Activated CD4-positive, alpha-beta T cell treated with anti-CD3 and anti-CD28 coated beads, Interleukin-2, amount 10 ng/mL, durations not matched to agents 7 days and 5 days (primary cell): ENCODE results near the gene COG6. TPM values are rescaled to one million over a fixed set of nuclear protein-coding genes. Genes with fewer than 3 reads are reported as not detected.

ENCODE experiments used
- CTCF ChIA-PET: fragments of 350-600 bp; sonication (Branson Sonifier 250); formaldehyde crosslinking; loops from one replicate; lab custom pipeline; 2021; ENCODE audit warnings: antibody characterized with exemption; lab: Charles Lee
- POLR2A ChIA-PET: fragments of 350-600 bp; sonication (Branson Sonifier 250); formaldehyde crosslinking; loops from one replicate; lab custom pipeline; 2021; ENCODE audit warnings: antibody characterized with exemption; lab: Charles Lee
- DNase-seq: peaks from one replicate; pipeline ENCODE4 v3.0.0-alpha.2; 2020
- H3K27ac Mint-ChIP-seq: one replicate; pipeline ENCODE4 v1.8.0; 2021; ENCODE audit warnings: mild to moderate bottlenecking, moderate library complexity, mixed read lengths
- H3K27me3 Mint-ChIP-seq: one replicate; pipeline ENCODE4 v1.8.0; 2021; ENCODE audit warnings: mixed read lengths
- H3K36me3 Mint-ChIP-seq: one replicate; pipeline ENCODE4 v1.8.0; 2021; ENCODE audit warnings: low read depth, mixed read lengths
- H3K4me1 Mint-ChIP-seq: one replicate; pipeline ENCODE4 v1.8.0; 2021; ENCODE audit warnings: mixed read lengths
- H3K4me3 Mint-ChIP-seq: one replicate; pipeline ENCODE4 v1.8.0; 2021; ENCODE audit warnings: mild to moderate bottlenecking, moderate library complexity, mixed read lengths
- H3K9me3 Mint-ChIP-seq: one replicate; pipeline ENCODE4 v1.8.0; 2021; ENCODE audit warnings: mixed read lengths
- total RNA-seq, 2 experiments: library from RNA; stranded (reverse); gene quantifications; one replicate each; pipeline ENCODE4 v1.2.3, GENCODE V29; 2021

The COG6 gene
- total RNA-seq, 2 experiments from 2014 or later, result 26.5 TPM

DNA sequence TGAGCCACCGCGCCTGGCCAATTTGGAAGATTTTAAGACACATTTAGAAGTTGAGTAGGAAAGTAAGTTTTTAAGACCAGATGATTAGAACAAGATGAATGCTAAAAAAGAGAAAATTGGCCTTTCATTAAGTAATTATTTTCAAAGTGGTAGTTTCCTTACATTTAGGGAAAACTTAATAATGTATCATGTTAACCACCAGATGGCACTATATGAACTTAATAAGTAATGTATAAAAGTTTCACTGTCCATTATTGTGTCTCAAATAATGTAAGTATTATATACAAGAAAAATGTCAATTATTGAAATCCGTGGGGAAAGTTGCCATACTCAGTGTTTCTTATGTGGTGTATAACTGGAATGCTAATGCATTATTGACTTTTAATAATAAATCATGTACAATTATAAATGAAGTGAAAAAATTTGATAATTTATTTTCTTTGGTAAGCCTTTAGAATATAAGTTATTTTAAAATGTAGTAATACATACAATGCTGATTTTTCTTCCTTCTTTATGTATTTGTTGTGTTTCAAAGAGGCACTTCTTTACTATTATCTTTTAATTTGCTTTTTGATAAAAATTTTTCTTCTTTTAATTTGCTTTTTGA lies 29.2 kb downstream of the COG6 start:
- Mint-ChIP-seq H3K27ac (no peak overlapping the region), H3K36me3 (peaks cover 20% of the 10 kb centered on the region), H3K4me1 (peaks cover 22% of the 10 kb centered on the region), H3K9me3 (no peaks in the 10 kb centered on the region), H3K4me3 (no peak overlapping the region), H3K27me3 (no peaks in the 10 kb centered on the region)
- ChIA-PET CTCF (interaction anchor here (0.6 kb wide), 1 partner anchor 552 kb away, joined by 5 read pairs; no protein-coding TSS in a partner anchor), POLR2A (no interaction called here)
- no peak for DNase-seq

DNA sequence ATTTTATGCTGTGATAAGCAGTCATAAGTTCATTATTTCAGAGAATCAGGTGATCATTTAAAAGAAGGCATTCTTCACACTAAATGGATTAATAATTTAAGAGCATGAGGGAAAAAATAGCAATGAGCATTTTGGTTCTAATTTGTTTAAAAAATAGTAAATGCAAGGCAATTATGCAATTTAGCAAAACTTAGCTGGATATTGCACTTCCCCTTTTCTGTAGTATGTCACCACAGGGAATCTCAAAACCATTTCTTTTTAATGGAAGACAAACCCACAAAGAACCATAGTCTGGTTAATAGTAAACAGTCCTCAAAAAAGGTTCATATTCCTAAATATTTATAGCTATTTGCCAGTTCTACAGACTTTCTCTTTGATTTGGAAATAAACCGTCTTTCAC lies 30.2 kb downstream of the COG6 start:
- no peak overlapping the region for H3K27ac Mint-ChIP-seq
- no peaks in the 10 kb centered on the region for H3K9me3 Mint-ChIP-seq
- H3K4me3 Mint-ChIP-seq, result no peak overlapping the region
- ChIA-PET POLR2A (no interaction called here), CTCF (no interaction called here)
- peaks cover 22% of the 10 kb centered on the region for H3K4me1 Mint-ChIP-seq
- no peak for DNase-seq
- peaks cover 17% of the 10 kb centered on the region for H3K36me3 Mint-ChIP-seq
- no peaks in the 10 kb centered on the region for H3K27me3 Mint-ChIP-seq

DNA sequence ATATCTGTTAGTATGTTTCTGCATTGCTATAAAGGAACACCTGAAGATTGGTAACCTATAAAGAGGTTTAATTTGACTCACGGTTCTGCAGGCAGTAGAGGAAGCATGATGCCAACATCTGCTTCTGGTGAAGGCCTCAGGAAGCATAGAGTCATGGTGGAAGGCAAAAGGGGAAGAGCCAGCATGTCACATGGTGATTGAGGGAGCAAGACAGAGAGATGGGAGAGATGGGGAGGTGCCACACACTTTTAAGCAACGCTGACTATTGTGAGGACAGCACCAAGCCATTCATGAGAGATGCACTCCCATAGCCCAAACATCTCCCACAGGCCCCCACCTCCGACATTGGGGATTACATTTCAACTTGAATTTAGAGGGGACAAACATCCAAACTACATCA lies 32.8 kb downstream of the COG6 start:
- Mint-ChIP-seq H3K9me3 (no peaks in the 10 kb centered on the region), H3K36me3 (peaks cover 13% of the 10 kb centered on the region), H3K27ac (peak overlapping the region; percentile 65), H3K27me3 (no peaks in the 10 kb centered on the region), H3K4me3 (no peak overlapping the region), H3K4me1 (peaks cover 23% of the 10 kb centered on the region)
- ChIA-PET CTCF (no interaction called here), POLR2A (no interaction called here)
- DNase-seq, result no peak

DNA sequence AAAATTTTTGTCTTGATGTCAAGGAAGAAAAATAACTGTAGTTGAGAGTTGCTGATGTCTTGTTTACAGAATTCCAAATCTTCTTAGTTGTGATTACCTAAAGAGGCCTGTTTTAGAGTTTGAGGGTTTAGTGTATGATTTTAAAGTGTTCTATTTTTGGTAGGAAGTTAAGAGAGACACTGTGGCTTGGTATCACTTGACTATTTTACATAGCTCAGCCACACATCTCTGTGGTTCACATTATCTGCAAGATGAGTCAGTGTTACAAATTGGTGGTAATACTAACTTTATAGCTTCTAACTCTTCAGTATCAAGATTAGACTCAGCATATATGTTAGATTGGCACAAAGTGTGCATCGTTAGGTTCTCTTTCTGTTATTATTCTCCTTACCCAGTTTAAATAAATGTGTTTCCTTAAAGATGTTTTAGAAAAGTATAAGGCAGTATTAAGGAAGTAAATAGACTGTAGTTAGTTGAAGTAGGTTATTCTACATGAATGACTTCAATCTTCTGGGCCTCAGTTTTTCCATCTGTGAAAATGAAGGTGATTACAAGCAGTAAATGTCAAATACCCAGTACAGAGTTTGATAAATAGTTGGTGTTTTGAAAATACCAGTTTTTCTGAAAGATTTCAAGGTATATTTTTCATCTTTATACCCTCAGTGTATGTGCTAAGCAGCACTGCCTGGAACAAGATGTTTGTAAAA lies 33.4 kb downstream of the COG6 start:
- Mint-ChIP-seq H3K4me1 (peaks cover 23% of the 10 kb centered on the region), H3K27ac (peak overlapping the region; percentile 65), H3K36me3 (peaks cover 13% of the 10 kb centered on the region), H3K9me3 (no peaks in the 10 kb centered on the region), H3K27me3 (no peaks in the 10 kb centered on the region), H3K4me3 (no peak overlapping the region)
- POLR2A ChIA-PET, result no interaction called here
- CTCF ChIA-PET, result no interaction called here
- DNase-seq, result no peak

DNA sequence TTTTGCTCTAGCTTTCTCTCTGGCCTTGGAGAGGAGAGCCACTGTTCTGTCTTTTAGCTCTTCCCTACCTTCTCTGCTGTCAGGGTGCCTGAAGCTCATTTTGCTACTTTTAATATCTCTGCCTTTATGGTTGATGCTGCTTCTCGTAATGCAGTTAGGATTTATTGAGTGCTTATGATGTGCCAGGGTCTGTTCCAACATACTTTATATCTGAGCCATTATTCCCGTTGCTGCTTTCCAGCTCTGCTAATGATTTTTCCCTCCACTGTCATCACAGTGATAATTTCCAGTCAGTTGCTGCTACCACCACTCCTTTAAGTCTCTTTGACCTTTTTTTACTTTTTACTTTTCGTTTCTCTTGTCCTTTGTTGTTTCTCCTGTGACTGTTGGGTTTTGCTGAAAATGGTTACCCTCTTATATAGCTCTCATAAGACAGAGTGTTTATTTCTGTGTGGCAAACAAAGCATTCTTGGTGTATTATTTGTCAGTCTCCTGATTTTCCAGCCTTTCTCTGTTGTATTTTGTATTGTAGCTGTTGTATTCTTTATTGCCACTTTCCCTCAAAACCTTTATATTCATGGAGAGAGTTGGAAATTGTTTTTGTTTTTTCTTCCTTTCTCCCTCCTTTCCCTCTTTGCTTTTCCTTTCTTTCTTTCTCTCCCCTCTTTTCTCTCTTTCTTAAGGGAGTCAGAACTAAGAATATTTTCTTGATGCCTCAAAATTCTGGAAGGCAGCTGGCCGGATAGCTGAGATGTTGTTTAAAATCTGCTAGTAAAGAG lies 37.4 kb downstream of the COG6 start:
- ChIA-PET POLR2A (interaction anchor here (0.5 kb wide), 1 partner anchor 251 kb away, joined by 4 read pairs; no protein-coding TSS in a partner anchor), CTCF (interaction anchor here (0.8 kb wide), 1 partner anchor 16 kb away, joined by 4 read pairs; no protein-coding TSS in a partner anchor)
- Mint-ChIP-seq H3K4me3 (no peak overlapping the region), H3K9me3 (no peaks in the 10 kb centered on the region), H3K4me1 (peaks cover 22% of the 10 kb centered on the region), H3K27me3 (no peaks in the 10 kb centered on the region), H3K27ac (peak overlapping the region; percentile 7), H3K36me3 (peaks cover 11% of the 10 kb centered on the region)
- DNase-seq, result no peak

DNA sequence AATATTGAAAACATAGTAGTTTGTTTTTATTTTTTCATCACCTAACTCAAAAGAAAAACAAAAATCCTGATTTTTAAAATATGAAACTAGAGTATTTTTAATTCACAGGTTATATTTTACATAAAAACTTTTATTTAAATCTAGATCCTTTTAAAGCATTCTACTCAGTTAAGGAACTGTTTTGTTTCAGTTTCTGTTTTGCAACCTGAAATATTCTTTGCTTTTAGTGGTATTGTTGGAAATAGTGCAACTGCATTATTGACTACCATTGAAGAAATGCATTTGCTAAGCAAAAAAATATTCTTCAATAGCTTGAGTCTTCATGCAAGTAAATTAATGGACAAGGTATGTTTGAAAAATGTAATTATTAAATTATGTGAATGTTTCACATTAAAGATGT lies 43.8 kb downstream of the COG6 start:
- ChIA-PET CTCF (no interaction called here), POLR2A (no interaction called here)
- Mint-ChIP-seq H3K27ac (peak overlapping the region; percentile 46), H3K4me3 (no peak overlapping the region), H3K9me3 (no peaks in the 10 kb centered on the region), H3K27me3 (no peaks in the 10 kb centered on the region), H3K36me3 (peaks cover 2% of the 10 kb centered on the region), H3K4me1 (peaks cover 5% of the 10 kb centered on the region)
- DNase-seq, result no peak

DNA sequence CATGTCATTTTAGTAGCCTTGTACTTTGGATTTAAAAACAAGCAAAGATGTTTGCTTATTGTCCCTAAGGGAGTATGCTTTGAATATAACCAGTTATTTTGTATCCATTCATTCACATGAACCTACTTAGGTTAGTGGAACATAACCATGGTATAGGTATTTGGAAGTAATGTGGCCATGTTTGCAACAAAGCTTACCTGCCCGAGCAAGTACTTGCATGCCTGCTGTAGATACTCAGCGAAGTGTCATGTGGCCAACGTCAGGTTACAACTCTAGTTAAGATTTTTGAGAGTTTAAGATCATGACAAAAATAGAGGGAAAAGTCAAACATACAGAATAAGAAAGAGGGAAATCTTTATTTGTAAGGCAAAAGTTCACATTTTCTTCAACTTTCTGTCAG lies 57.2 kb downstream of the COG6 start:
- POLR2A ChIA-PET, result no interaction called here
- no peaks in the 10 kb centered on the region for H3K27me3 Mint-ChIP-seq
- CTCF ChIA-PET, result no interaction called here

DNA sequence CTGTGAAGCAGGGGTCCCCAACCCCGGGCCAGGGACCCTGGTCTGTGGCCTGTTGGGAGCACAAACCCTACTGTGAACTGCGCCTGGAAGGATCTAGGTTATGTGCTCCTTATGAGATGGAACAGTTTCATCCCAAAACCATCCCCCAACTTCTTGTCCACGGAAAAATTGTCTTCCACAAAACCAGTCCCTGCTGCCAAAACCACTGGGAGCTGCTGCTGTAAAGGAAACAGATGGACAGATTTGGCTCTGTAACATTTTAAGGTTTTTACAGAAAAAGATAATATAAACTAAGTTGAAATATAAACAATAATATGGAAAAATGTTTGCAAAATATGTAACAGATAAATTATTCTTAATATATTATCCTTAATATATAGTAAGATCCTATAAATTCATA lies 73.7 kb downstream of the COG6 start:
- Mint-ChIP-seq H3K4me1 (peaks cover 3% of the 10 kb centered on the region), H3K27ac (no peak overlapping the region), H3K36me3 (peaks cover 10% of the 10 kb centered on the region), H3K27me3 (no peaks in the 10 kb centered on the region), H3K9me3 (no peaks in the 10 kb centered on the region), H3K4me3 (no peak overlapping the region)
- POLR2A ChIA-PET, result no interaction called here
- CTCF ChIA-PET, result no interaction called here
- DNase-seq, result no peak

More for the DNA sequence above, 57.2 kb downstream of the COG6 start:
- no peaks in the 10 kb centered on the region for H3K4me1 Mint-ChIP-seq
- H3K9me3 Mint-ChIP-seq, result peaks cover 12% of the 10 kb centered on the region
- H3K36me3 Mint-ChIP-seq, result peaks cover 15% of the 10 kb centered on the region
- H3K27ac Mint-ChIP-seq, result no peak overlapping the region
- no peak for DNase-seq
- H3K4me3 Mint-ChIP-seq, result no peak overlapping the region

DNA sequence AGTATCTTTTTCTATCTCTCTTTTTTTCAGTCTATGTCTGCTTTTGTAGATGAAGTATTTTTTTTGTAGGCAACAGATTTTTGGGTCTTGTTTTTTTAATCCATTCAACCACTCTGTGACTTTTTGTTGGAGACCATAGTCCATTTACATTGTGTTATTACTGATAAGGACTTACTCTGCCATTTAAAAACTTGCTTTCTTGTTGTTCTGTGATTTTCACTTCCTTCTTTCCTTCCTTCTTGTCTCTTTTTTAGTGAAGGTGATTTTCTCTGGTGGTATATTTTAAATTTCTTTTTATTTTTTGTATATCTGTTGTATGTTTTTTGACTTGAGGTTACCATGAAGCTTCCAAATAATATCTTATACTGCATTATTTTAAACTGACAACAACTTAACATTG lies 79.5 kb downstream of the COG6 start:
- peaks cover 3% of the 10 kb centered on the region for H3K4me1 Mint-ChIP-seq
- POLR2A ChIA-PET, result no interaction called here
- CTCF ChIA-PET, result no interaction called here
- no peak overlapping the region for H3K4me3 Mint-ChIP-seq
- no peak overlapping the region for H3K27ac Mint-ChIP-seq
- H3K36me3 Mint-ChIP-seq, result peaks cover 24% of the 10 kb centered on the region
- no peaks in the 10 kb centered on the region for H3K27me3 Mint-ChIP-seq
- peaks cover 2% of the 10 kb centered on the region for H3K9me3 Mint-ChIP-seq
- no peak for DNase-seq

DNA sequence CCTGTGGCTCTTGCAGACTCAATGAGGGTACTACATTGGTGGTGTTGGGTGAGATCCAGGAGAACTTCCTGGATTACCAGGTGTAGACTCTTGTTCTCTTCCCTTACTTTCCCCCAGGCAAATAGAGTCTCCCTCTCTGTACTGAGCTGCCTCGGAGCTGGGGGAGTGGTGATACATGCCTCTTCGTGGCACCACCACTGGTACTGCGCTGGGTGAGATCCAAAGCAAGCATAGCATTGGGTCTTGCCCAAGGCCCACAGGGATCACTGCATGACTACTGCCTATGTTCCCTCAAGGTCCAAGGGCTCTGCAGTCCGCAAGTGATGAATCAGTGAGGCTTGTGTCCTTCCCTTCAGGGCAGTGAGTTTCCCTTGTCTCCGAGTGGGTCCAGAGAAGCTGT lies 81.6 kb downstream of the COG6 start:
- Mint-ChIP-seq H3K9me3 (peaks cover 5% of the 10 kb centered on the region), H3K27me3 (no peaks in the 10 kb centered on the region), H3K27ac (no peak overlapping the region), H3K4me3 (no peak overlapping the region), H3K4me1 (peaks cover 3% of the 10 kb centered on the region), H3K36me3 (peaks cover 26% of the 10 kb centered on the region)
- CTCF ChIA-PET, result no interaction called here
- POLR2A ChIA-PET, result no interaction called here
- DNase-seq, result no peak

DNA sequence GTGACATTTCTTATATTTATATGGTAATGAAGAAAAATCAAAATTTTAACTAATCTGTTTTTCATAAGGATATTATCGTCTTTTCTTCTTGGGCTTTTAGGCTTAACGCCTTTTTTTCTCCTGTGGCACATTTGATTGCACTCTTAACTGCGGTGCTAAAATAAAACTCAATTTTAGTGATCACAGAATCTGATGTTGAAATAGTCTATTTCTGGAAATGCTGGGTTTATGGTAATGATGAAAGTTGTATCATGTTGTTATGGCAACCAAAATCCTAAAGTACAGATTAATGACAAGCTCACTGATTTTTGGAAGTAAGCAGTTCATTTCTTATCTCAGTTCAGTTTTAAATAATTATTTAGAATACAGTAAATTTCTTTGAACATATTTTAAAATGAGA lies 85.3 kb downstream of the COG6 start:
- no peak overlapping the region for H3K4me3 Mint-ChIP-seq

DNA sequence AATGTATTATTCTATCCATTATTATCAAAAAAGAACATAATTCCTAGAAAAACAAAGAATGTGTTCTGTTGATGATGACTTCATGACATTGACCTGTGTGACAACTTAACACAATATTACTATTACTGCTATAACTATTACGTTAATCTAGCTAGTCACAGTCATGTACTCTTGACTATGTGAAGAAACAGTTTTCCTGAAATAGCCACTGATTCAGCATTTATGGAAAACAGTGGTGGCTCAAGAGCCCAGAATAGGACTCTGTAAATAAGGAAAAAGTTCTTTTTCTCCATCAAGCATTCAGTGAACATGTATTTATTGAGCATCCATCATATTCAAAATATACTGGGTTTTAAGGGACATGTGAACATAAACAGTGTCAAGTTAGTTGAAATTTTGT lies 93.5 kb downstream of the COG6 start:
- no peak overlapping the region for H3K4me3 Mint-ChIP-seq
- H3K4me1 Mint-ChIP-seq, result no peaks in the 10 kb centered on the region
- DNase-seq, result no peak
- H3K27ac Mint-ChIP-seq, result no peak overlapping the region
- ChIA-PET POLR2A (no interaction called here), CTCF (interaction anchor here (1.5 kb wide), 1 partner anchor 25 kb away, joined by 3 read pairs; no protein-coding TSS in a partner anchor)
- H3K36me3 Mint-ChIP-seq, result peaks cover 6% of the 10 kb centered on the region
- H3K27me3 Mint-ChIP-seq, result no peaks in the 10 kb centered on the region
- H3K9me3 Mint-ChIP-seq, result peaks cover 4% of the 10 kb centered on the region

More for the DNA sequence above, 85.3 kb downstream of the COG6 start:
- Mint-ChIP-seq H3K9me3 (peaks cover 15% of the 10 kb centered on the region), H3K36me3 (peaks cover 18% of the 10 kb centered on the region), H3K27ac (no peak overlapping the region), H3K27me3 (no peaks in the 10 kb centered on the region), H3K4me1 (no peaks in the 10 kb centered on the region)
- ChIA-PET CTCF (no interaction called here), POLR2A (no interaction called here)
- no peak for DNase-seq

DNA sequence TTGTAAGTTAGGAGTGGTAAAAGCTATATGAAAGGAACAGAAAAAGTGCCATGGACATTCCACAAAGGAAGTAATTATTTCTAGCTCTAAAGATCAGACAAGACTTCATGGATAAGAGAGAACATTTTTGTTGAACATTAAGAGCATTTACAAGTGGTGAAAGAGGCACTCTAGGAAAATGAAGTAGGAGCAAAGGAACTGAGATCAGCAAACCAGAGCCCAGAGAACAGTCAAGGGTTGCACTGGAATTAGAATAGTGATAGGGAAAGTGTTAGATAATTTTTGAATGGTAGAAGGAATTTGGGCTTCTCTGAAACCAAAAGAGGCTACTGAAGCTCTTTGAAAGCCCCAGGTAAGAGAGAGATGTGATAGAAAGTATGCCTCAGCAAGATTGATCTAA lies 94.1 kb downstream of the COG6 start:
- H3K9me3 Mint-ChIP-seq, result peaks cover 4% of the 10 kb centered on the region
- H3K27ac Mint-ChIP-seq, result no peak overlapping the region
- ChIA-PET POLR2A (no interaction called here), CTCF (interaction anchor here (1.5 kb wide), 1 partner anchor 26 kb away, joined by 3 read pairs; no protein-coding TSS in a partner anchor)
- no peaks in the 10 kb centered on the region for H3K27me3 Mint-ChIP-seq
- H3K36me3 Mint-ChIP-seq, result peaks cover 6% of the 10 kb centered on the region
- no peak overlapping the region for H3K4me3 Mint-ChIP-seq
- H3K4me1 Mint-ChIP-seq, result no peaks in the 10 kb centered on the region
- no peak for DNase-seq
